Muscle layer of duodenum (tissue), 2 donors: ENCODE data around the gene RTL1.

Source experiments
- H3K27ac ChIP-seq: one replicate; pipeline ENCODE4 v1.7.0; 2013; ENCODE audit warnings: mild to moderate bottlenecking, low read length
- H3K27me3 ChIP-seq: one replicate; pipeline ENCODE4 v1.7.0; 2013; ENCODE audit warnings: low read depth, mild to moderate bottlenecking, control low read depth, low read length
- H3K36me3 ChIP-seq, 2 donors: one replicate each; pipeline ENCODE4 v1.7.0; 2013; ENCODE audit warnings: low read length in 2 of 2, control low read depth in 1 of 2, mild to moderate bottlenecking in 1 of 2; ENCODE audit not compliant: insufficient read depth in 2 of 2, control insufficient read depth in 1 of 2
- H3K4me1 ChIP-seq, 2 donors: one replicate each; pipeline ENCODE4 v1.7.0; 2013; ENCODE audit warnings: low read length in 2 of 2, mild to moderate bottlenecking in 2 of 2, control low read depth in 1 of 2, moderate library complexity in 1 of 2; ENCODE audit not compliant: insufficient read depth in 2 of 2, control insufficient read depth in 1 of 2
- H3K4me3 ChIP-seq, 2 donors: one replicate each; pipeline ENCODE4 v1.7.0; 2013; ENCODE audit warnings: low read length in 2 of 2, low read depth in 1 of 2, mild to moderate bottlenecking in 1 of 2
- H3K9me3 ChIP-seq, 2 donors: one replicate each; pipeline ENCODE4 v1.7.0; 2013; ENCODE audit warnings: low read length in 2 of 2, control low read depth in 1 of 2, mild to moderate bottlenecking in 1 of 2; ENCODE audit not compliant: control insufficient read depth in 1 of 2
- donor health status: healthy.

The RTL1 gene

DNA sequence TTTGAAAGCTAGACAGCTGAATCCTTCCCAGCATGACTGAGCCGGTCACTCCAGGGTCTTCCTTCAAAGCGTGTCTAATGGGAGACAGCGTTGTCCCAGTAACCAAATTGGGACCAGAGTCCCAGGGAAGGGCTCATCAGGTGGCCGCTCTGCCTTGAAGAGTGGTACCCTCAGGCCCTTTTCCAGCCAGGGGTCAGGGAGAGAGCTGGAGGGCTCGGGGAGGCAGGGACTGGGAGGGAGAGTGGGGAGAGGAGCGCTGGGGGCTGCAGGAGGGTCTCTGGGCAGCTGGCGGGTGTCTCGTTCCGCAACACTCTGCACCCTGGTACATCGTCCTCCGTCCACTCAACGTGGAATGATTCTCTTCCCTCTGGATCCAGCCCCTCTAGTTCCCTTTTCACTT is 1.6 kb upstream of the RTL1 start:
- Histone ChIP-seq H3K9me3 (no peaks in the 10 kb centered on the region), H3K4me1 (peaks cover 0 to 4% of the 10 kb centered on the region in 2 donors), H3K27me3 (peaks cover 13% of the 10 kb centered on the region), H3K27ac (no peak overlapping the region), H3K36me3 (no peaks in the 10 kb centered on the region), H3K4me3 (no peak overlapping the region)

DNA sequence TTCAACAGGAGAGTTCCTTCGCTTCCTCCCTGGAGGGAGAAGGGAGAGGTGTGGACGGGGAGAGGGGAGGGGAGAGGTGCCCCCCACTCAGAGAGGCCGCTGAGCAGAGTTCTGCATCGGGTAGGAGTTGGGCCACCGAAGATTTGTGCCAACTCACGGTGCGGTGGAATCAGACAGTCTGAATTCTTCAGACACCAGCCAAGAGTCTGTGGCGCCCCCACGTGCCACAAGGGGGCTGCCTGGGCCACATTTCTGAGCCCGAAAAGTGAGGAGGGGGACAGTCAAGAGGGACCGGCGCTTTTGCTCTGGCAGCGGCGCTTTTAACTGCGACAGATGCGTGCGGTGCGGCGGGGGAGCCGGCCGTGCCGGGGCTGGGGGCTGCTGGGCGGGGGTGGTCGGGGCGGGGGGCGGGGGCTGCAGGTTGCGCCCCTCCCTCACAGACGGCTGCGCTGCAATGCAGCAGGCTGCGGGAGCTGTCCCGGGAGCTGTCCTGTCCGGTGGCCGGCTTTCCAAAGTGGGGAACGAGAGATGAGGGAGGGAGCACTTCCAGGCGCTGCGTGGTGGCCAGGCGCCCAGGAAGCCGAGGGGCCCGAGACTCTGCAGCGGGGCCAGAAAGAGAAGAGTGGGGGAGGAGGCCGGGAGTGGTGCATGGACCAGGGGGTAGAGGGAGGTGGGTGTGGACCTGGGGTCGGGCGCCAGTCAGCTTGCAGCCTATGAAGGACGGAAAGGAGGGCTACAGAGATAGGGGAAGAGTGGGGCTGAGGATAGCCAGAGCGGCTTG is 975 bp upstream of the RTL1 start:
- Histone ChIP-seq H3K4me3 (no peak overlapping the region), H3K4me1 (peaks cover 2 to 10% of the 10 kb centered on the region in 2 donors), H3K27me3 (peaks cover 16% of the 10 kb centered on the region), H3K27ac (no peak overlapping the region), H3K36me3 (no peaks in the 10 kb centered on the region), H3K9me3 (no peaks in the 10 kb centered on the region)

DNA sequence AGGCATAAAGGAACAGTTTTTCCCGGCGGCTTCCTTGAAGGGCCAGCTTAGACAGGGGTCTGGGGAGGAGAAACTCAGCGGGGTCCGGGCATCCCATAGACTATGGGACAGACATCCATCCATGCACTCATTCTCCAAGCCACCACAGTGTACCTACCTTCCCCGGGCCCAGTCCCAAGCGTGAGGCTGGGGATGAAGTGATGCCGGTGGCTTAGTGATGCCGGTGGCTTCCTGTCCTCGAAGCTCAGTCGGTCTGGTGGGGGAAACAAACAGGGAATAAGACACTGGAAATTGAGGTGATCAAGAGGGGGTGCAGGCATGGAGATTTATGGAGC is 421 bp downstream of the RTL1 start:
- peaks cover 28% of the 10 kb centered on the region for H3K27me3 ChIP-seq
- H3K4me1 ChIP-seq, result peaks cover 6 to 22% of the 10 kb centered on the region in 2 donors
- no peak overlapping the region for H3K27ac ChIP-seq
- H3K9me3 ChIP-seq, result no peaks in the 10 kb centered on the region
- H3K4me3 ChIP-seq, result no peak overlapping the region
- H3K36me3 ChIP-seq, result no peaks in the 10 kb centered on the region

DNA sequence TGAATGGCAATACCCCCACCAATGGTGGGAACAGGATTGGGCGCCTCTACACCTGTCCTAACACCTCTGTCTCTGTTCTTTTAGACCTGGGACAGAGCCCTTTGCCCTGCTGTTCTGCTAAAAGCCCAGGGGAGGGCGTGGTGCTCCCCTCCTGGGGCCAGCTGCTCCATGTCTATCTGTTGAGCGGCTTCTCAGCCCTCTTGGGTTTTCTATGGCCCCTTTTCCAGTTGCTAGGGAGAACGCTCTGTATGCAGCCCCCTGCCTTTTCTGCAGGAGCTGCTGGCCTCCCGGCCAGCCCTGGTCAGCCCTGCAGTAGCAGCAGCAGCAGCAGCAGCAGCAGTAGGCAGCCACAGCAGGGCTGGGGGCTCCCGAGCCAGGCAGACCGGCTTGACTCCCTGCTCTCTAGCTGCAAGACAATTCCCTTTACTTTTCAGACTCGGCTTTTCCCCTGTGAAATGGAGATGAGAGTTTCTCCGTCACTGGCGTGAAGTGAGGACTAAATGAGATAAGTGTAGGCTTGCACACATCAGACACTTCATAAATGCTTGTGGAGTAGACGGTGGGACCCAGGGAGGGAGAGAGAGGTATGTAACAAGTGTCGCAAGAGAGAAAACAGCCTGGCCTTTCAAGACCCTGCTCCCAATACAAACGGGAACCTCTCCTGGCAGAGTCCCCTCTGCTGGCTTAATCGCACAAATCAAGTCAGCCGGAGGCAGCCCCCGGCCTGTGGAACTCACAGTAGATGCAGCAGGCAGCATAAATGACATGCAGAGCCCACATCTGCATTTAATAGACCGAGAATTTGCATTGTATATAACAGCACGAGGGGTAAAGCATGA is 1.0 kb downstream of the RTL1 start:
- Histone ChIP-seq H3K36me3 (no peaks in the 10 kb centered on the region), H3K27ac (no peak overlapping the region), H3K4me1 (peaks cover 6 to 22% of the 10 kb centered on the region in 2 donors), H3K9me3 (no peaks in the 10 kb centered on the region), H3K4me3 (no peak overlapping the region), H3K27me3 (peaks cover 28% of the 10 kb centered on the region)

DNA sequence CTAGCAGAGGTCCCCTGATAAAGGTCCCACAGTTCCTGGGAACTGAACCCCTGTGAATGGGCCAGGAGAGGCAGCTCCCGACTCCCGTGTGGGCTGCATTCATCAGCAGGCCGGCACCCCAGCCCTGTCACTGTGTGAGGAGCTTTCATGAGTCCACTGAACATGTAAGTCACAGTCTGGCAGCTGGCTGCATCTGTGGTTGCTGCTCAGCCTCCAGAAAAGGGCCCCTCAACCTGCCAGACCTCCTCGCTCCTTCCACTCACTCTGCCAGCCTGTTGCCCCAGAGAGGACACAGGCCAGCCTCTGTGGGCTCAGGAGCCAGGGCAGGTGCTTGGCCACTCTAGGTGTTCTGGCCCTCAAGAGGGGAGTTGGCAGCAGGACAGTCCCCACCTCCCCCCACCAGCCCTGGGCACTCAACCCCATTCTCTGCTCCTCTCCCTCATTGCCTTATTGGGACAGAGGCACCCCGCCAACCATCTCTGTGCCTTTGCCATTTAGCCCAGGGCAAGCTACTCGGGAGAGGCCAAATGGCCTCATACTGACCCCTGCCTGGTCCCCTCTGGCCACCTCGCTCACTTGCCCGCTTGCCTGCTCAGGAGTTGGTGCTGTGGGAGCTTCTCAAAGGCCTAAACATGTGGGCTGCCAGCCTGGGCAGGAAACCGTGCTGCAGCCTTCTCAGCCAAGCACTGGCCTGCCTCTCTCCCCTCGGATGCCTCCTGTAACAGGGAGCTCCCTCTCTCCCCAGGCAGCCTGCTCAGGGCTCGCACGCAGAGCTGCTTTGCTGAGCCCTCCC is 1.9 kb downstream of the RTL1 start:
- no peaks in the 10 kb centered on the region for H3K36me3 ChIP-seq
- H3K27me3 ChIP-seq, result peaks cover 28% of the 10 kb centered on the region
- no peaks in the 10 kb centered on the region for H3K9me3 ChIP-seq
- no peak overlapping the region for H3K4me3 ChIP-seq
- no peak overlapping the region for H3K27ac ChIP-seq
- peaks cover 6 to 22% of the 10 kb centered on the region in 2 donors for H3K4me1 ChIP-seq

DNA sequence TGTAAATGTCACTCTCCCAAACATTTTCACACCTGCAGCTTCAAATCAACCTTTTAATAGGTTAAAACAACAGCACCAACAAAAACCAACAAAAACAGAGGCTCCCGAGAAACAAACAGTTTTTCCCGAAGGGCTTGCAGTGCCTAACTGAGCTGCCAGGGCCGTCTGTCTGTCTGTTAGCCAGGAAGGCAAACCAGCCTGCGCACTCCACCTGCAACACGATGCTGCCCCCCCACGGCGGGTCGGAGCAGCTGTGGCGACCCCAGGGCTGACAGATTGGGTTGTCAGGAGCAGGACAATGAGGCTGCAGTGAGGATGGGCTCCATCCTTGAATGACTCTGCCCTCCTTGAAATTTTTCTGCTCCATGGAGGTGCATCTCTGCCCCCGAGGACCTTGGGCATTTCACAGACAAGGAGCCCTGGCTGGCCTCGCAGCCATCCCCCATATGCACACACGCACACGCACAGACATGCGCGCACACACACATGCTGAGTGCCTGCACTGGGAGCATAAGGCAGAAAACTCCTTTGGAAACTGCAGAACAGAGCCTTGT is 2.6 kb downstream of the RTL1 start:
- peaks cover 6 to 22% of the 10 kb centered on the region in 2 donors for H3K4me1 ChIP-seq

DNA sequence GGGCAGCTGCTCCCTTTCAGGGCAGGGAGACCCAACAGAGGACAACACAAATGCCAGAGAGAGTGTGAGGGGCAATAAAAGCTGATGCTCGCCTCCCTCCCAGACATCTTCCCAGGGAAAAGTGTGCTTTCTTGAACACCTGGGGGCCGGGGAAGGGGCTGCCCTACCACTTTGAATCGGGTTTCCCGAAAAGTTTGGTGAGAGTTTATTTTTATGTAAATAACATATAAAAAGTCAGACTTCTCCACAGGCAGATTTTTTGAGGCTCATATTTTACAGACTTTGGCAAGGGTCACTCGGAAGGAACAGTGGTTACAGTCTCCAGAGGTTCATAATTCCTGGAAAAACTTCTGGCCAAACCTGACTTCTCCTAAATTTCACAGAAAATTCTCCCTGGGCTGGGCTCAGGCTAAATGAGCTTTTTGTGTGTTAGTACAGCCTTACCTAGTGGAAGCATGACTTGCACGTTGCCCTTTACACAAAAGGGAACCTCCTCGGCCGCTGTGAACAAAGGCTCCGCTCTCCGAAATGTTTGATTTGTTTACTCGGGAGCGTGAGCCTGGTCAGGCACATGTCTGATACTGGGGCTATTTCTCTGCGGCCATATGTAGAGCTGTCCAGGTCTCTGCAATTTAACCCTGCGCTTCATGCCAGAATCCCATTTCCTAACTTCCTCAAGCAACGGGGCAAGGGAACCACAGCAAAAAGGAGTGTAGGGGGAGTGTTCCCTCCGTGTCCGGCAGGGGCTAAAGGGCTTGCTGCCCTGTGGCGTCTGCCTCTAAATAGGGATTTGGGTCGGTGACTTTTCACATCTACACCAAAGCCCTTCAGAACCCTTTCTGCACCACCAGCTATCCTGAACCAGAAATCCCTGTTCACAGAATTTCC is 3.4 kb downstream of the RTL1 start:
- H3K27me3 ChIP-seq, result peaks cover 28% of the 10 kb centered on the region
- H3K27ac ChIP-seq, result no peak overlapping the region
- H3K4me3 ChIP-seq, result peak overlapping the region in 1 of 2 donors; percentile 16
- H3K36me3 ChIP-seq, result no peaks in the 10 kb centered on the region
- H3K4me1 ChIP-seq, result peaks cover 6 to 22% of the 10 kb centered on the region in 2 donors
- no peaks in the 10 kb centered on the region for H3K9me3 ChIP-seq

More for the DNA sequence above, 2.6 kb downstream of the RTL1 start:
- H3K9me3 ChIP-seq, result no peaks in the 10 kb centered on the region
- no peaks in the 10 kb centered on the region for H3K36me3 ChIP-seq
- H3K27ac ChIP-seq, result no peak overlapping the region
- H3K27me3 ChIP-seq, result peaks cover 28% of the 10 kb centered on the region
- no peak overlapping the region for H3K4me3 ChIP-seq

DNA sequence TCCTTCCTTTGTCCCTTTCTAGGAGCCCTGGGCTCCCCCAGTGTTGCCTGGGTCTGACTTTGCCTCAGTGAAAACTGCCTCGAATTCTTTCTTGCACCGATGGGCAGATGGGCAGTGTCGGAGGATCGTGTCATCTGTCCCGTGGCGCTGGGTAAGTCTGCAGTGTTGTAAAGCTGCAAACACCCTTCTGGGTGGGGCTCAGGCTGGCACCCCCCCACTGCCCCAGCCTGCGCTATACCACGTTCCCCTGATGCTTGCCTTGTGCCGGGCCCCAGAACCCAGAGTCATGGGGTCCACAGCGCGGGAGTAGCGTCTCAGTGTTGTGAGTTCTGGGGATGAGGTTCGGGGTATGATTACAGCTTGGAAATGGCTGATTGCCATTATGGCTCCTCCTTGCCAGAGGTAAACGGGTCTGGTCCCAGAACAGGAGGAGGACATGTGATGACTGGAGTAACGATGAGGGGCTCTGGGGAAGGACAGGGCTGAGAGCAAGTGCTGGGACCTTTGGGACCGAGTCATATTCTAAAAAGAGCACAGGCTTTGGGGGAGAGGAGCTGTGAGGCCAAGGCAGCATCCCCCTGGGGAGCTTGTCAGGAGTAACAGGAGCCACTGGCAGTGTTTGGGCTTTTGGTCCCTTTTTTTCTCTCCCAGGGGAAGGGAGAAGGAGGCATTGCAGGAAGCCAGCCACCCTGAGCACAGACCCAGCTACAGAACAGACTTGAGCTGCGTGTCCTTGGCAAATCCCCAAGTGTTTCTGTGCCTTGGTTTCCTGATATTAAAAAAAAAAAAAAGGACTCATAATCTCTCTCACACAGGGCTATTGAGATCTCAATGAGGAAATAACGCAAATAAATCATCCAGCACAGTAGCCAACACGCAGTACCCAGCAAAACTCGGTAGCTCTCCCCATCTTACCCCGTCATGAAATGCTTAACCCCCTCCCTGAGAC is 4.3 kb downstream of the RTL1 start:
- Histone ChIP-seq H3K4me1 (peaks cover 6 to 22% of the 10 kb centered on the region in 2 donors), H3K4me3 (peak overlapping the region in 1 of 2 donors; percentile 16), H3K36me3 (no peaks in the 10 kb centered on the region), H3K9me3 (no peaks in the 10 kb centered on the region), H3K27ac (no peak overlapping the region), H3K27me3 (peaks cover 28% of the 10 kb centered on the region)

DNA sequence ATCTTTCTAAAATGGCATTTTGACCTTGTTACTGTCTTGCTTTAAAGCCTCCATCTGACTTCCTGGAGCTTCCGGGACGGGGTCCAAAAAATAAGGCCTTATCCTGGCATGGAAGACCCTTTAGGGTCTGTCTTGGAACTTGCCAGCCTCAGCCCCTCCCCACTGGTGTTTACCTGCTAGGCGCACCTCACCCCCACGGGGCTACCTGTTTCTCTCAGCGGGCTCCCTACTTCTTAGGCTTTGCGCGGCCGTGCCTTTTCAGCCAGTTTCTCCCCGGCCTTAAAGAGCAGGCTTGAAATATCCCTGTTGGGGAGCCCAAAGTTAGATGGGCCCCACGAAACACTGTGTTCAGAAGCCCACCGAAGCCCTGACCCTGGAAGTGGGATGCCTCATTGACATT is 5.1 kb downstream of the RTL1 start:
- Histone ChIP-seq H3K4me1 (peaks cover 6 to 22% of the 10 kb centered on the region in 2 donors), H3K27me3 (peaks cover 25% of the 10 kb centered on the region), H3K4me3 (no peak overlapping the region), H3K36me3 (no peaks in the 10 kb centered on the region), H3K27ac (no peak overlapping the region), H3K9me3 (no peaks in the 10 kb centered on the region)
